ENCODE measurements around the gene SPSB1.

DNA sequence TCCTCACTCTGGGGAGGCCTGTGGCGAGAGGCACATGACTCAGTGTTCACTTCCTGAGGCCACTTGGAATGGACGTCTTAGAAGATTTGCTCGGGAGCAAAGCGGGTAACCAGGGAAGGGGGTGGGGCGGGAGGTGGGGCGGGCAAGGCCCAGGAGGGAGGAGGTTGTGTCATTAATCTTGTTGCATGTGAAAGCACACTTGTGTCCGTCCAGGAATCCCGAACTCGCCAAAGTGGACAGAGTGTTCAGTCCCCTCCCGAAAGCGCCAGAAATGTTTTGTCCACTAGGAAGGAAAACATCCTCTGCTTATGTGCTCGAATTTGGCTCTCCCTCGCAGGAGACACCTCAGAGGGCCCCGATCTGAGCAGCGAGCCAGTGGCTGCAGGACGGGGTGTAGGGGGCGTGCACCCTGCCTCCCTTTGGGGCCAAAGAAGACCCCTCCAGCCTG, 84.2 kb downstream of the SPSB1 start:
- TF ChIP-seq EZH2 (IDR thresholded peaks at IDR 0.05; ENCODE audit: low read depth, unreplicated experiment) (no peak), NANOG (IDR thresholded peaks at IDR 0.05; ENCODE audit: borderline replicate concordance) (no peak), EZH2phosphoT487 (IDR thresholded peaks at IDR 0.05; ENCODE audit: unreplicated experiment) (no peak), CREB1 (CRISPR knock-in tag; IDR thresholded peaks at IDR 0.05; ENCODE audit: low read depth) (no peak), REST (IDR thresholded peaks at IDR 0.05; ENCODE audit: unreplicated experiment) (no peak), JUNB (IDR thresholded peaks at IDR 0.05; ENCODE audit: unreplicated experiment) (no peak), POLR2AphosphoS5 (IDR thresholded peaks at IDR 0.05; ENCODE audit: low read depth) (no peak), ZNF331 (CRISPR knock-in tag; IDR thresholded peaks at IDR 0.05; ENCODE audit: low read depth) (no peak)
- TF ChIP-seq, protein P1, sequence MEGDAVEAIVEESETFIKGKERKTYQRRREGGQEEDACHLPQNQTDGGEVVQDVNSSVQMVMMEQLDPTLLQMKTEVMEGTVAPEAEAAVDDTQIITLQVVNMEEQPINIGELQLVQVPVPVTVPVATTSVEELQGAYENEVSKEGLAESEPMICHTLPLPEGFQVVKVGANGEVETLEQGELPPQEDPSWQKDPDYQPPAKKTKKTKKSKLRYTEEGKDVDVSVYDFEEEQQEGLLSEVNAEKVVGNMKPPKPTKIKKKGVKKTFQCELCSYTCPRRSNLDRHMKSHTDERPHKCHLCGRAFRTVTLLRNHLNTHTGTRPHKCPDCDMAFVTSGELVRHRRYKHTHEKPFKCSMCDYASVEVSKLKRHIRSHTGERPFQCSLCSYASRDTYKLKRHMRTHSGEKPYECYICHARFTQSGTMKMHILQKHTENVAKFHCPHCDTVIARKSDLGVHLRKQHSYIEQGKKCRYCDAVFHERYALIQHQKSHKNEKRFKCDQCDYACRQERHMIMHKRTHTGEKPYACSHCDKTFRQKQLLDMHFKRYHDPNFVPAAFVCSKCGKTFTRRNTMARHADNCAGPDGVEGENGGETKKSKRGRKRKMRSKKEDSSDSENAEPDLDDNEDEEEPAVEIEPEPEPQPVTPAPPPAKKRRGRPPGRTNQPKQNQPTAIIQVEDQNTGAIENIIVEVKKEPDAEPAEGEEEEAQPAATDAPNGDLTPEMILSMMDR (conservative IDR thresholded peaks at IDR 0.05; ENCODE audit: low read depth in 2 of 2), result no peak

All from GM23338 (cell line).